ENCODE measurements around the gene ZIM2.

DNA sequence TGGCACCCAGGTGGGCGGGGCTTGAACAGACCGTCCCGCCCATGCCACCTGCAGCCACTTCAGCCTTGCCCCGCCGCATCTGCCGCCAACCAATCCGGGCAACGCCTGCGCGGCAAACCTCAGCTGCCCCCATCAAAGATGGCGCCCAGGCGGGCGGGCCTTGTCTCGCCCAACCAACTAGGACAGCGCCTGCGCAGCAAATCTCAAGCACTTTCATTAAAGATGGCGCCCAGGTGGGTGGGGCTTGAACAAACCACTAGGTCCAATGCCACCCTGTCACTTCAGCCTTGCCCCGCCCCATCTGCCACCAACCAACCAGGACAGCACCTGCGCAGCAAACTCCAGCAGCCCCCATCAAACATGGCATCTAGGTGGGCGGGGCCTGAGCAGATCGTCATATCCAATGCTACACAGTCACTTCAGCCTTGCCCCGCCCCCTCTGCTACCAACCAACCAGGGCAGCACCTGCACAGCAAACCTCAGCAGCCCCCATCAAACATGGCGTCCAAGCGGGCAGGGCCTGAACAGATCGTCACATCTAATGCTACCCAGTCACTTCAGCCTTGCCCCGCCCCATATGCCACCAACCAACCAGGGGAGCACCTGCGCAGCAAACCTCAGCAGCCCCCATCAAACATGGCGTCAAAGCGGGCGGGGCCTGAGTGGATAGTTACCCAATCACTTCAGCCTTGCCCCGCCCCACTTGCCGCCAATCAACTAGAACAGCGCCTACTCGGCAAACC lies 1.4 kb downstream of the ZIM2 start:
- TF ChIP-seq, protein P1, sequence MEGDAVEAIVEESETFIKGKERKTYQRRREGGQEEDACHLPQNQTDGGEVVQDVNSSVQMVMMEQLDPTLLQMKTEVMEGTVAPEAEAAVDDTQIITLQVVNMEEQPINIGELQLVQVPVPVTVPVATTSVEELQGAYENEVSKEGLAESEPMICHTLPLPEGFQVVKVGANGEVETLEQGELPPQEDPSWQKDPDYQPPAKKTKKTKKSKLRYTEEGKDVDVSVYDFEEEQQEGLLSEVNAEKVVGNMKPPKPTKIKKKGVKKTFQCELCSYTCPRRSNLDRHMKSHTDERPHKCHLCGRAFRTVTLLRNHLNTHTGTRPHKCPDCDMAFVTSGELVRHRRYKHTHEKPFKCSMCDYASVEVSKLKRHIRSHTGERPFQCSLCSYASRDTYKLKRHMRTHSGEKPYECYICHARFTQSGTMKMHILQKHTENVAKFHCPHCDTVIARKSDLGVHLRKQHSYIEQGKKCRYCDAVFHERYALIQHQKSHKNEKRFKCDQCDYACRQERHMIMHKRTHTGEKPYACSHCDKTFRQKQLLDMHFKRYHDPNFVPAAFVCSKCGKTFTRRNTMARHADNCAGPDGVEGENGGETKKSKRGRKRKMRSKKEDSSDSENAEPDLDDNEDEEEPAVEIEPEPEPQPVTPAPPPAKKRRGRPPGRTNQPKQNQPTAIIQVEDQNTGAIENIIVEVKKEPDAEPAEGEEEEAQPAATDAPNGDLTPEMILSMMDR (IDR thresholded peaks at IDR 0.05) = no peak
- TF ChIP-seq POLR2AphosphoS5 (IDR thresholded peaks at IDR 0.05) = peak in 1 of 3 donors; percentile 33
